Measurements from ENCODE around the gene MCL1. TPM values are rescaled to one million over a fixed set of nuclear protein-coding genes. Genes with fewer than 3 reads are reported as not detected.

MCL1 gene
- total and polyA plus RNA-seq, 2 donors (not counting 1 experiment from before 2014, with no cell fraction given): 108 to 233 TPM

- H3K27me3 ChIP-seq (ENCODE audit: control insufficient read depth, insufficient read depth, low read length): no peaks in the 10 kb centered on the region
- TF ChIP-seq CTCF (conservative IDR thresholded peaks at IDR 0.05 in 1 of 2, IDR thresholded peaks at IDR 0.05 in 1 of 2; ENCODE audit: low read depth in 1 of 2, low read length in 2 of 2) (no peak), EZH2 (IDR thresholded peaks at IDR 0.05; ENCODE audit: low read length, missing control alignments) (no peak)
- peaks cover 7% of the 10 kb centered on the region for H3K36me3 ChIP-seq (ENCODE audit: control insufficient read depth, insufficient read depth, low read length)
- DNase-seq (ENCODE audit: low read depth in 2 of 2): peak; percentile 89 to 98
- peaks cover 14% of the 10 kb centered on the region for H3K4me1 ChIP-seq (ENCODE audit: control insufficient read depth, extremely low read depth, insufficient read depth, low read length)
- no peak overlapping the region for H3K9ac ChIP-seq (ENCODE audit: insufficient read depth, low read length)
- peak overlapping the region; percentile 33 for H3K4me2 ChIP-seq (ENCODE audit: extremely low read depth, insufficient read depth, low read length)
- no peak overlapping the region for H2AFZ ChIP-seq (ENCODE audit: low read length)
- H3K9me3 ChIP-seq (ENCODE audit: control insufficient read depth, insufficient read depth, low read depth, low read length): no peaks in the 10 kb centered on the region
- H3K27ac ChIP-seq (ENCODE audit: insufficient read depth, low read length): peak overlapping the region; percentile 78
- no peaks in the 10 kb centered on the region for H4K20me1 ChIP-seq (ENCODE audit: control insufficient read depth, extremely low read depth, insufficient read depth, low read length)
- peak overlapping the region in 1 of 4 experiments; percentile 8 for H3K4me3 ChIP-seq (replicated peaks in 1 of 4; ENCODE audit: control extremely low read depth in 1 of 4, insufficient read depth in 1 of 4, low read depth in 3 of 4, low read length in 4 of 4)
- no peaks in the 10 kb centered on the region for H3K79me2 ChIP-seq (ENCODE audit: control insufficient read depth, insufficient read depth, low read length)
Measured at GRCh38 chr1:150552128-150552910, 27.1 kb downstream of the MCL1 start.

DNA sequence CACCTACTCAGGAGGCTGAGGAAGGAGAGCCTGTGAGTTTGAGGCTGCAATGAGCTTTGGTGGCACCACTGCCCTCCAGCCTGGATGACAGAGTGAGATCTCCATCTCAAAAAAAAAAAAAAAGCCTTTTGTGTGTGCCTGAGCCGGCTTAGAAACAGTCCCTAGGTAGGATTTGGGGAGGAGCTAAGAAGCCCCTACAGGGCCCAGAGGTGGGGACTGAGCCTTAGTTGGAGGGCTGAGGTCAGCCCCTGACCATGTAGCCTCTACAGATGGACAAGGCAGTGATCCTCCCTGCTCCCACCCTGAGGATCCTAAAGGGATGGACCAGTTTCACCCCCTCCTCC, 27.7 kb downstream of the MCL1 start:
- no peaks in the 10 kb centered on the region for H3K9me3 ChIP-seq (ENCODE audit: control insufficient read depth, insufficient read depth, low read depth, low read length)
- H3K27me3 ChIP-seq (ENCODE audit: control insufficient read depth, insufficient read depth, low read length): no peaks in the 10 kb centered on the region
- H3K79me2 ChIP-seq (ENCODE audit: control insufficient read depth, insufficient read depth, low read length): no peaks in the 10 kb centered on the region
- no peak overlapping the region for H3K4me3 ChIP-seq (replicated peaks in 1 of 4; ENCODE audit: control extremely low read depth in 1 of 4, insufficient read depth in 1 of 4, low read depth in 3 of 4, low read length in 4 of 4)
- H3K36me3 ChIP-seq (ENCODE audit: control insufficient read depth, insufficient read depth, low read length): peaks cover 7% of the 10 kb centered on the region
- no peak for DNase-seq (ENCODE audit: low read depth in 2 of 2)
- no peak overlapping the region for H2AFZ ChIP-seq (ENCODE audit: low read length)
- TF ChIP-seq CTCF (conservative IDR thresholded peaks at IDR 0.05 in 1 of 2, IDR thresholded peaks at IDR 0.05 in 1 of 2; ENCODE audit: low read depth in 1 of 2, low read length in 2 of 2) (no peak), EZH2 (IDR thresholded peaks at IDR 0.05; ENCODE audit: low read length, missing control alignments) (no peak)
- no peaks in the 10 kb centered on the region for H4K20me1 ChIP-seq (ENCODE audit: control insufficient read depth, extremely low read depth, insufficient read depth, low read length)
- H3K9ac ChIP-seq (ENCODE audit: insufficient read depth, low read length): no peak overlapping the region
- H3K27ac ChIP-seq (ENCODE audit: insufficient read depth, low read length): peak overlapping the region; percentile 78
- peak overlapping the region; percentile 33 for H3K4me2 ChIP-seq (ENCODE audit: extremely low read depth, insufficient read depth, low read length)
- peaks cover 14% of the 10 kb centered on the region for H3K4me1 ChIP-seq (ENCODE audit: control insufficient read depth, extremely low read depth, insufficient read depth, low read length)

DNA sequence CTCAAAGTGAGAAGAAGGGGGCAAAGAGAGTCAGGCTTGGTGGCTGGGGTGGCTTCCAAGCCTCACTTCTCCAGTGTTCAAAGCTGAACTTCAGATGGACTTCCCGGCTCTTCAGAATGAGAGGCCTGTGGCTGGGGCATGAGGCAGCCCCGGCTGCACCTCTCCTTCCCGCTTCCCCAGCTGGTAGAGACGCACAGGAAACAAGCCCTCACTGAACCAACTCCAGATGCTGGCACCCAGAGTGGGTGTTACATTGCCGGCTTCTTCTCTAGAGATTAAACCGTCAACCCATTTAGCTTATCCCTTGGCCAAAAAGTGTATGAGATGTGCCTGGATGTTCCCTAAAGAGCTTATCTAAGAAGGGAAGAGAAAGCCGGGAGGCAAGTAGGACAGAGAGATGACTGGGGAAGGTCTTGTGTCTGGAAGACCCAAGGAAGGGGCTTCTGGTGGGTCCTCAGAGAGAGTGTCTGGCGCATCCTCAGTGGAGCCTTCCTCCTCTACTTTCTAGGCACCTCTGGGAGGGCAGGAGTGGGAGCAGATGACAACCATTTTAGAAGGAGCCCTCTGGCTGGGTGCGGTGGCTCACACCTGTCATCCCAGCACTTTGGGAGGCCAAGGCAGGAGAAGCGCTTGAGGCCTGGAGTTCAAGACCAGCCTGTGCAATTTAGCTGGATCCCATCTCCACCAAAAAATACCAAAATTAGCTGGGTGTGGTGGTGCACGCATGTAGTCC, 28.2 kb downstream of the MCL1 start:
- no peak for DNase-seq (ENCODE audit: low read depth in 2 of 2)
- no peaks in the 10 kb centered on the region for H3K79me2 ChIP-seq (ENCODE audit: control insufficient read depth, insufficient read depth, low read length)
- no peak overlapping the region for H3K9ac ChIP-seq (ENCODE audit: insufficient read depth, low read length)
- H3K4me3 ChIP-seq (replicated peaks in 1 of 4; ENCODE audit: control extremely low read depth in 1 of 4, insufficient read depth in 1 of 4, low read depth in 3 of 4, low read length in 4 of 4): peak overlapping the region in 2 of 4 experiments; percentile 70 to 77
- peak overlapping the region; percentile 5 for H3K4me2 ChIP-seq (ENCODE audit: extremely low read depth, insufficient read depth, low read length)
- peaks cover 7% of the 10 kb centered on the region for H3K36me3 ChIP-seq (ENCODE audit: control insufficient read depth, insufficient read depth, low read length)
- TF ChIP-seq CTCF (conservative IDR thresholded peaks at IDR 0.05 in 1 of 2, IDR thresholded peaks at IDR 0.05 in 1 of 2; ENCODE audit: low read depth in 1 of 2, low read length in 2 of 2): no peak
- TF ChIP-seq EZH2 (IDR thresholded peaks at IDR 0.05; ENCODE audit: low read length, missing control alignments): no peak
- H4K20me1 ChIP-seq (ENCODE audit: control insufficient read depth, extremely low read depth, insufficient read depth, low read length): no peaks in the 10 kb centered on the region
- no peaks in the 10 kb centered on the region for H3K9me3 ChIP-seq (ENCODE audit: control insufficient read depth, insufficient read depth, low read depth, low read length)
- no peaks in the 10 kb centered on the region for H3K27me3 ChIP-seq (ENCODE audit: control insufficient read depth, insufficient read depth, low read length)
- peaks cover 14% of the 10 kb centered on the region for H3K4me1 ChIP-seq (ENCODE audit: control insufficient read depth, extremely low read depth, insufficient read depth, low read length)
- H3K27ac ChIP-seq (ENCODE audit: insufficient read depth, low read length): peak overlapping the region; percentile 56
- no peak overlapping the region for H2AFZ ChIP-seq (ENCODE audit: low read length)
